ENCODE results near the gene CELA3B.

The CELA3B gene

GRCh38 chr1:21935393-21935804 lies 41.4 kb upstream of the CELA3B start:
- Histone ChIP-seq H3K4me1 (peaks cover 75 to 93% (median 87%) of the 10 kb centered on the region in 10 experiments), H3K27me3 (no peaks in the 10 kb centered on the region), H3K4me2 (peak overlapping the region; percentile 87 to 98 (median 96); a peak in 21 of 22 replicates), H3K36me3 (peaks cover 0 to 6% (median 0%) of the 10 kb centered on the region in 11 experiments; a peak in 1 of 22 replicates), H3K27ac (no peak overlapping the region), H3K9me3 (replicated peaks in 1 of 11) (no peaks in the 10 kb centered on the region), H4K20me1 (peaks cover 0 to 45% (median 11%) of the 10 kb centered on the region in 11 experiments; a peak in 9 of 22 replicates), H3K9ac (peak overlapping the region in 8 of 11 experiments; percentile 34 to 84 (median 81); a peak in 12 of 22 replicates), H3K4me3 (peak overlapping the region in 4 of 10 experiments; percentile 75 to 83 (median 76); a peak in 8 of 20 replicates)
- no peak for TF ChIP-seq Cebpa-rat (IDR thresholded peaks at IDR 0.05)

GRCh38 chr1:21935891-21936365 lies 40.9 kb upstream of the CELA3B start:
- Histone ChIP-seq H4K20me1 (peaks cover 0 to 40% (median 11%) of the 10 kb centered on the region in 11 experiments; a peak in 9 of 22 replicates), H3K4me1 (peaks cover 75 to 91% (median 85%) of the 10 kb centered on the region in 10 experiments), H3K9me3 (replicated peaks in 1 of 11) (no peaks in the 10 kb centered on the region), H3K4me3 (peak overlapping the region; percentile 57 to 83 (median 75); a peak in 19 of 20 replicates), H3K4me2 (peak overlapping the region; percentile 87 to 98 (median 96)), H3K27ac (peak overlapping the region in 7 of 11 experiments; percentile 20 to 75 (median 65); a peak in 7 of 22 replicates), H3K9ac (peak overlapping the region; percentile 72 to 84 (median 80); a peak in 20 of 22 replicates), H3K36me3 (peaks cover 0 to 4% (median 0%) of the 10 kb centered on the region in 11 experiments; a peak in 1 of 22 replicates), H3K27me3 (no peaks in the 10 kb centered on the region)
- no peak for TF ChIP-seq Cebpa-rat (IDR thresholded peaks at IDR 0.05)

GRCh38 chr1:21936366-21937031 lies 40.3 kb upstream of the CELA3B start:
- peak overlapping the region; percentile 72 to 84 (median 80) for H3K9ac ChIP-seq
- no peaks in the 10 kb centered on the region for H3K27me3 ChIP-seq
- peak overlapping the region; percentile 57 to 83 (median 75) for H3K4me3 ChIP-seq
- H3K9me3 ChIP-seq (replicated peaks in 1 of 11), result no peaks in the 10 kb centered on the region
- H4K20me1 ChIP-seq, result peaks cover 0 to 34% (median 11%) of the 10 kb centered on the region in 11 experiments; a peak in 9 of 22 replicates
- peak overlapping the region; percentile 87 to 98 (median 96) for H3K4me2 ChIP-seq
- H3K4me1 ChIP-seq, result peaks cover 69 to 89% (median 82%) of the 10 kb centered on the region in 10 experiments
- no peaks in the 10 kb centered on the region for H3K36me3 ChIP-seq
- no peak for TF ChIP-seq Cebpa-rat (IDR thresholded peaks at IDR 0.05)
- H3K27ac ChIP-seq, result peak overlapping the region in 10 of 11 experiments; percentile 33 to 81 (median 68); a peak in 19 of 22 replicates

- Histone ChIP-seq H3K9ac (peak within 1 kb of the TSS; percentile 74 to 84 (median 81)), H3K27ac (peak within 1 kb of the TSS; percentile 50 to 85 (median 80); a peak in 21 of 22 replicates), H3K4me3 (peak within 1 kb of the TSS; percentile 57 to 83 (median 75)), H3K36me3 (no peaks in the 10 kb centered on the region), H3K9me3 (replicated peaks in 1 of 11) (no peaks in the 10 kb centered on the region), H3K4me2 (peak within 1 kb of the TSS; percentile 87 to 98 (median 96)), H3K27me3 (no peaks in the 10 kb centered on the region), H3K4me1 (peaks cover 64 to 84% (median 77%) of the 10 kb centered on the region in 10 experiments), H4K20me1 (peaks cover 0 to 29% (median 11%) of the 10 kb centered on the region in 11 experiments; a peak in 9 of 22 replicates)
- TF ChIP-seq Cebpa-rat (IDR thresholded peaks at IDR 0.05), result no peak
Measured at GRCh38 chr1:21937034-21937371, 39.8 kb upstream of the CELA3B start, which contains the start of gene HSPG2. Gene HSPG2 (minus strand): TSS chr1:21937310. CDS start chr1:21937217, 93 bp downstream.

GRCh38 chr1:21937372-21938121 lies 39.3 kb upstream of the CELA3B start:
- Histone ChIP-seq H3K27ac (peak overlapping the region; percentile 50 to 85 (median 80); a peak in 21 of 22 replicates), H3K36me3 (no peaks in the 10 kb centered on the region), H3K4me3 (peak overlapping the region; percentile 57 to 83 (median 72)), H3K4me2 (peak overlapping the region; percentile 76 to 94 (median 85)), H3K9me3 (replicated peaks in 1 of 11) (no peaks in the 10 kb centered on the region), H3K4me1 (peaks cover 59 to 79% (median 71%) of the 10 kb centered on the region in 10 experiments), H4K20me1 (peaks cover 0 to 24% (median 10%) of the 10 kb centered on the region in 11 experiments; a peak in 9 of 22 replicates), H3K9ac (peak overlapping the region; percentile 72 to 84 (median 80)), H3K27me3 (no peaks in the 10 kb centered on the region)
- no peak for TF ChIP-seq Cebpa-rat (IDR thresholded peaks at IDR 0.05)

GRCh38 chr1:21938732-21939538 lies 37.9 kb upstream of the CELA3B start:
- no peaks in the 10 kb centered on the region for H3K36me3 ChIP-seq
- H3K9ac ChIP-seq, result peak overlapping the region in 9 of 11 experiments; percentile 6 to 61 (median 47); a peak in 15 of 22 replicates
- H3K4me3 ChIP-seq, result 0 out of 20 replicates have a peak overlapping the region, but pooled peaks of 2 of the 10 experiments have one; percentile 2 to 16
- H3K27ac ChIP-seq, result peak overlapping the region in 9 of 11 experiments; percentile 18 to 80 (median 64); a peak in 18 of 22 replicates
- H3K4me1 ChIP-seq, result peaks cover 49 to 65% (median 58%) of the 10 kb centered on the region in 10 experiments
- no peaks in the 10 kb centered on the region for H3K9me3 ChIP-seq (replicated peaks in 1 of 11)
- no peak for TF ChIP-seq Cebpa-rat (IDR thresholded peaks at IDR 0.05)
- H3K27me3 ChIP-seq, result no peaks in the 10 kb centered on the region
- peak overlapping the region; percentile 66 to 94 (median 85) for H3K4me2 ChIP-seq
- H4K20me1 ChIP-seq, result peaks cover 0 to 15% (median 0%) of the 10 kb centered on the region in 11 experiments; a peak in 7 of 22 replicates

- Histone ChIP-seq H3K4me2 (peak overlapping the region; percentile 66 to 94 (median 85)), H3K4me1 (peaks cover 47 to 56% (median 51%) of the 10 kb centered on the region in 10 experiments), H3K36me3 (no peaks in the 10 kb centered on the region), H3K9ac (peak overlapping the region in 9 of 11 experiments; percentile 6 to 61 (median 47); a peak in 15 of 22 replicates), H3K4me3 (0 out of 20 replicates have a peak overlapping the region, but pooled peaks of 3 of the 10 experiments have one; percentile 2 to 16 (median 11)), H4K20me1 (peaks cover 0 to 12% (median 0%) of the 10 kb centered on the region in 11 experiments; a peak in 3 of 22 replicates), H3K9me3 (replicated peaks in 1 of 11) (no peaks in the 10 kb centered on the region), H3K27me3 (no peaks in the 10 kb centered on the region), H3K27ac (peak overlapping the region; percentile 5 to 80 (median 63); a peak in 20 of 22 replicates)
- no peak for TF ChIP-seq Cebpa-rat (IDR thresholded peaks at IDR 0.05)
Measured at GRCh38 chr1:21939650-21940374, 37.0 kb upstream of the CELA3B start.
